DND-41 (cell line): ENCODE data around the gene NRCAM.

Experiments
- EZH2 ChIP-seq: IDR thresholded peaks from 3 replicates; pipeline ENCODE4 v1.6.1; 2012; ENCODE audit warnings: borderline replicate concordance, low read depth, mild to moderate bottlenecking, moderate library complexity, low read length, inconsistent platforms; ENCODE audit not compliant: severe bottlenecking
- TF ChIP-seq, protein P1 (sequence below): IDR thresholded peaks from 2 replicates; pipeline ENCODE4 v1.5.1; 2012; ENCODE audit warnings: borderline replicate concordance, low read length, moderate library complexity, mild to moderate bottlenecking; ENCODE audit not compliant: poor library complexity, severe bottlenecking; ENCODE audit errors: extremely low read depth

DNA sequence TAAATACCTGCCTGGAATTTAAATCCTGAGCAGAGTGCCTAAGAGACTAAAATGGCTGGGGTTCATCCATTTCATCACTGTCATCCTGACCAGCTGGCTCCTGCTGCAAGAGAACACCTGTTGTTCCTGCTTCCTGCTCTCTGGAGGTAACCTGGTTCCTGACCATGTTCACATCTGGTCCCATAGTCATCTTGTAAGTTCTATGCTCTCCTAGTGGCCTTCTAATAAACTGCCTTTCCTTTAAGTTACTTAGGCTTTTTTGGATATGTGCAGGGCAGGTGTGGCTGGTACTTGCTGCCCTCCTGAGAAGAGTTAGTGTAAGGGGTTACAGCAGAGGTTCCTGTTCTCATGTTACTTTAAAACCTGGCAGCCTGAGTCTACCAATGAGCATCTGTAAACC is 80.0 kb downstream of the NRCAM start:
- TF ChIP-seq, protein P1, sequence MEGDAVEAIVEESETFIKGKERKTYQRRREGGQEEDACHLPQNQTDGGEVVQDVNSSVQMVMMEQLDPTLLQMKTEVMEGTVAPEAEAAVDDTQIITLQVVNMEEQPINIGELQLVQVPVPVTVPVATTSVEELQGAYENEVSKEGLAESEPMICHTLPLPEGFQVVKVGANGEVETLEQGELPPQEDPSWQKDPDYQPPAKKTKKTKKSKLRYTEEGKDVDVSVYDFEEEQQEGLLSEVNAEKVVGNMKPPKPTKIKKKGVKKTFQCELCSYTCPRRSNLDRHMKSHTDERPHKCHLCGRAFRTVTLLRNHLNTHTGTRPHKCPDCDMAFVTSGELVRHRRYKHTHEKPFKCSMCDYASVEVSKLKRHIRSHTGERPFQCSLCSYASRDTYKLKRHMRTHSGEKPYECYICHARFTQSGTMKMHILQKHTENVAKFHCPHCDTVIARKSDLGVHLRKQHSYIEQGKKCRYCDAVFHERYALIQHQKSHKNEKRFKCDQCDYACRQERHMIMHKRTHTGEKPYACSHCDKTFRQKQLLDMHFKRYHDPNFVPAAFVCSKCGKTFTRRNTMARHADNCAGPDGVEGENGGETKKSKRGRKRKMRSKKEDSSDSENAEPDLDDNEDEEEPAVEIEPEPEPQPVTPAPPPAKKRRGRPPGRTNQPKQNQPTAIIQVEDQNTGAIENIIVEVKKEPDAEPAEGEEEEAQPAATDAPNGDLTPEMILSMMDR, result no peak
- TF ChIP-seq EZH2, result no peak
